HG03354 (cell line): ENCODE data around the gene RPF1.
"Not testable (repeated sequence)": the region's sequence is repeated elsewhere in the genome, so short reads cannot be mapped to it uniquely, and the experiment has no call there.

ENCODE experiments used
- ATAC-seq: cut with Tn5 transposase; IDR thresholded peaks from one replicate; pipeline ENCODE4 v1.9.1; 2021; ENCODE audit warnings: mild to moderate bottlenecking; ENCODE audit not compliant: unreplicated experiment, poor library complexity, severe bottlenecking

RPF1 gene, protein sequence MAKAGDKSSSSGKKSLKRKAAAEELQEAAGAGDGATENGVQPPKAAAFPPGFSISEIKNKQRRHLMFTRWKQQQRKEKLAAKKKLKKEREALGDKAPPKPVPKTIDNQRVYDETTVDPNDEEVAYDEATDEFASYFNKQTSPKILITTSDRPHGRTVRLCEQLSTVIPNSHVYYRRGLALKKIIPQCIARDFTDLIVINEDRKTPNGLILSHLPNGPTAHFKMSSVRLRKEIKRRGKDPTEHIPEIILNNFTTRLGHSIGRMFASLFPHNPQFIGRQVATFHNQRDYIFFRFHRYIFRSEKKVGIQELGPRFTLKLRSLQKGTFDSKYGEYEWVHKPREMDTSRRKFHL

DNA sequence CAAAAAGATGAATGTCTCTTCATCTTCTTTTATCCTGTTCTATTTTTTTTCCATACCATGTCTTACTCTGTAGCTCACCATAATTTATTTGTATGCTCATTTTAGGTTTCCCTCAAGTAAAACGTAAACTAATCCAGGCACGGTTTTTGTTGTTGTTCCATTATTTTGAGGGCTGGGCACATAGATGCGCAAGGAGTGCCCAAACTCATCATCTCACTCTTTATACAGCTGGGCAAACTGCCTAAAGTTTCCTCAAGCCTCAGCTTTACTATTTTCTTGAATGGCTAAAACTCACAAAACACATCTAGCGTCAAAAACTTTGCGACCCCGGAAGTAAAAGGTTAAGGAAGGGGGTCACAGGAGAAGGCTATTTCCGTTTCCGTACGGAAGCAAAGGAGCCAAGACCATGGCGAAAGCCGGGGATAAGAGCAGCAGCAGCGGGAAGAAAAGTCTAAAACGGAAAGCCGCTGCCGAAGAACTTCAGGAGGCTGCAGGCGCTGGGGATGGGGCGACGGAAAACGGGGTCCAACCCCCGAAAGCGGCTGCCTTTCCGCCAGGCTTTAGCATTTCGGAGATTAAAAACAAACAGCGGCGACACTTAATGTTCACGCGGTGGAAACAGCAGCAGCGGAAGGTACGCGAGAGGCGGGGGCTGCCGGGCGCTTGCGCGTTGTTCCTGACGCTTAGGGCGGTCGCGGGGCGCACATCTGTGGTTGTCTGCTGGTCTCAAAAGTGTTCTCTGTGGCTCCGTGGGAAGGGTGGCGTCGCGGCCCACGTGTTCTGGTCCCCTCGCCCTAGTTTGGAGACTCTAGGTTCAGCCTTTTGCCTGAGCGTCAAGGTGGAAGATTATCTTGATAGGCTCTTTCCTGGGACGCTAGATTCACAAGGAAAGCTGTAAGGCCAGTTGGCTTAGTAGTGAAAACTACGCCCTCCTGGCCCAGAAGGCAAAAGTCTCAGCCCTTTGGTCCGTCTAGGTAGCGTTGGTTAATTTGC is at the start of gene RPF1:
Gene RPF1, plus strand, starts transcription at position 391 of the 993 bp plus-strand sequence. Its CDS starts 16 bp downstream, at position 407.
- peak; percentile 99 for ATAC-seq

DNA sequence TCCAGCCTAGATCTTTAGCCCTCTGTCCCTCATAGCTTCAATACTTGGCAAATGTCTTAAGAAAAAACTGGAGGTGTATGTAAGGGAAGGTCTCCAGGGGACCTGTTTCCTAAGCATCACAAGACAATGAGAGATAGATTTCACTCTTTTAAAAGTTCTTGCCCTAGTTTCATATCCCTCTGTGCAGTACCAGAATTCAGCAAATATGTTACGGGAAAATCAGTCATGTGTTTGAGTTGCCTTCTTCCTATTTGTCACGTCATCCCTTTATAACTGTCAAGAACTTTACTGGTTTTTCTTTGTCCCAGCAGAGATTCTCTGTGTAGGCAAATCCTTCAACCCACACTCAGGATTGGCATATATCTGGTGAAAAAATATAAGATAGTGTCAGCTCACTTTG is 48.5 kb upstream of the RPF1 start:
- no peak for ATAC-seq

DNA sequence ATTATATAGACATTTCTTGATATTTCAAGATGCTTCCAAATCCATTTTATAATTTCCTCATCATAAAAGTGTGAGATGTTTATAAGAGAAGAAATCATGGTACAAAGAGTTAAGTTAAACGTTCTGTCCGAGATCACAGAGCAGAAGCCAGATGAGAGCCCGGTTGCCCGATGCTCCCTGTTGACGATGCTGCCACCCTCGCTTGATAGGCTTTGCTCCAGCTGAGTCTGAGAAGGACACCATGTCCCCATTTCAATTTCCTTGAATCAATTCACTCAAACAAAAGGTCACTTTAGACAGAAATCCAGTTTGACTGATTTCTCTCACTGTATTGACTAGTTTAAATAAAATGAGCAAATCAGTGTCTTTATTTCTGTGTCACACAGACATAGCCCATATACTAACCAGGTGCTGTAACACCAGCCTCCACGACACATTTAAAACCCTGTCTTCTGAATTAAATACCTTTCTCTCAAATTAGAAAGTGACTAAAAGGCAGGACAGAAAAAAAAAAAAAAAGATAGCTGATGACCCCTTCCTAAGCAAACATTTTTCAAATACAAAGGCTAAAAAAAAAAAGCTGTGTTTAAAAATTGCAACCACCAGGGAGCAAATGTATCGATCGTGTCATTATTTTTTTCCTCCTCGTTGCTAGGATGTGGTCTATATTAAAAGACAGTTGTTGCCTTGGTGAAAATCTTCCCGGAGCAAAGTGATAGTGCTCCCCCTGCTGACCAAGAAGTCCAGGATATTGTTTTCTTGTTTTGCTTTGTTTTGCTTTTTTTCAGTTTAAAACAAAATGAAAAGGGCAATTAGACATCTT is 45.6 kb upstream of the RPF1 start:
- peak; percentile 76 for ATAC-seq

DNA sequence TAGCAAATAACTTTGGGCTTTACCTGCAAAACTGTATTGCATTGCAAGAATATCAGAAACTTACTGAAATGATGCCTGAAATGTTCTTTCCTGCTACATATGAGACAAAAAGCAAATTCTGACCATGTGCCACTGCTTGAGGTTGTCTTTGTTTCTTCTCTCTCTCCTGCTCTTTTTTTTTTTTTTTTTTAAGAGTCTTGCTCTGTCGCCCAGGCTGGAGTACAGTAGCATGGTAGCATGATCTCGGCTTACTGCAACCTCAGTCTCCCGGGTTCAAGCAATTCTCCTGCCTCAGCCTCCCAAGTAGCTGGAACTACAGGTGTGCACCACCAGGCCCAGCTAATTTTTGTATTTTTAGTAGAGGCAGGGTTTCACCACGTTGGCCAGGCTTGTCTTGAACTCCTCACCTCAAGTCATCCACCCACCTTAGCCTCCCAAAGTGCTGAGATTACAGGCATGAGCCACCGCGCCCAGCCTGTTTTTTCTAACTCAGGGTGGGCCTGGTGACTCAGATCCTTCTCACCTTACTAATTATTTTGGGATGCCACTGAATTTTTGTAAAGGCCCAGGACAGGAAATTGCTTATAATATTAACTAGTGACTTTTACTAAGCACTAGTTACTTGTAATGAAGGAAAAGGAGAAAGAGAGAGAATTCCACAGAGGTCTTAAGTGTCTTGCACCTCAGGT is 44.8 kb upstream of the RPF1 start:
- peak; percentile 11 for ATAC-seq

DNA sequence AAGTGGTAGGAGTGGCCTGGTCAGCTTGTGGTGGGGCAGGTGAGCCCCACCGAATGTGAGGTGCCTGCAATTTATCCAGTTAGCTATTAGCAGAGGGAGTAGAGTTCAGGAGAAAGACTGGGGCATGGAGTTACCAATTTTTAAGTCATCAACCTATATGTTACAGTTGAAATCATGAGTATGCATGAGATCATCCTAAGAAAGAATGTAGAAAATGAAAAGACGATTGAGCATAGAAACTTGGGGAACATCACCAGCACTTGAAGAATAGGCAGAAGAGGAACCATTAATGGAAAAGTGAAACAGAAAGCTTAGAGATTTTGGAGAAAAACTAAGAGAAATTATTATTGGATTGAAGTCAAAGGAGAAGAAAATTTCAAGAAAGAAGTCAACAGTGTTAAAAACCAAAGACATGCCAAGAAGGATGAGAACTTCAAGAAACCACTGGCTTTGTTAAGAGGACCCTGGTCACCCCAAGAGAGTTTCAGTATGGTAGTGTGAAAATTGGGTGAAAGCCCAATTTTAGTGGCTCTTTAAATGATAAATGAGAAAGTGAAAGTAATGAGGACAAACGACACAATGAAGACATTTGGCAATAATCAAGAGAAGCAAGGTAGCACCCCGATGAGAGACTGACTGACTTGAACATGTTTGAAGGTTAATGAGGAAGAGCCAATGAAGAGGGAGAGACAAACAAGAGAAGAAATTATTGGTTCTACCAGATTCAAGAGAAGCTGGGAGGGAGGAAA is 44.1 kb upstream of the RPF1 start:
- ATAC-seq = no peak

DNA sequence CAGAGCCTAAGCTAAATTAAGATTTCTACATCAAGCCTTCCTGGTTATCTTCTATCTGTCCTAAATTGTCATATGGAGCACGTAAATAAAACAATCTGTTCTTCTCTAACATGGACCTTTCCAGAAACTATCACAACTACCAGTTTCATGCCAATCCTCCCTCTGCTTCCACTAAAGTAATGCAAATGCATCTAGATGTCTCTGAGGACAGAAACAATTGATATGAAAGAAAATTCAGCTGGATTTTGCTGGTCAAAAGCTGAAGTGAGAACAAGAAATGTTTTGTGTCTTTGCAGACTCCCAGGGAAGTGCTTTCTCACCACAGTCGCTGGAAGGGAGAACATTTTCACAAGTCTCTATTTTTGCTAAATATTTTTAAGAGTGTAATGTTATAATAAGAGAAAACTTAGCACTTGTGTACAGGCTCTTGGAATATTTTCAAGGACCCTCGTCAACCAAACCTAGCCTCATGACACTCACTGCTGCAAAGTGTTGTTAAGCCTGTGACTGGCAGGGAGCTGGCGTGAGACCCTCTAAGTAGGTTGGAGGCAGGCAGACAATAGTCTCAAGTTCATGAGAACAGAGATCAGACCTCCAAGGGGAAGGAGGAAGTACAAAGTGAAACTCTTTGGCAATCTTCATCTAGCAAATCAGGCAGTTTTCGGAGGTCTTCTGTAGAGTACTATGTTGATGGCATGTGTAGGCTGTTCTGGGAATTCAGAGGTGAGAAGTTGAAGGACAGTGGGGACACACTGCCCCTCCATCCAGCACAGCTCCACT is 42.0 kb upstream of the RPF1 start:
- ATAC-seq = no peak

DNA sequence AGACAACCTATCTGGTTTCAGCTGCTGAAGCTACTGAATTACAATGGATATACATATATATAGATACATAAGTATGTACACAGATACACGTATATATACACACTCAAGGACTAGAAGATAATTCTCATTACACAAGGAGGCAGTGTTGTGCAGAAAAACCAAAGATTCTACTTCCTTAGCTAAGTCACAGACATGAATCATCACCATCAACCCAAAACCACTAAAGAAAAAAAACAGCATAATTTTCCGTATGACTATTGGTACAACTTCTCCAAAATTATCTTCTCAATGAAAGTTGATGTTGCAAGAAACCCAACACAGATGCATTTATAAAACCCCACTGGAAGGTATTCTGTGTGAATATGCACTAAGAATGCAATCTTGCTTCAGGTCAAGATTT is 36.8 kb upstream of the RPF1 start:
- ATAC-seq = peak; percentile 95

DNA sequence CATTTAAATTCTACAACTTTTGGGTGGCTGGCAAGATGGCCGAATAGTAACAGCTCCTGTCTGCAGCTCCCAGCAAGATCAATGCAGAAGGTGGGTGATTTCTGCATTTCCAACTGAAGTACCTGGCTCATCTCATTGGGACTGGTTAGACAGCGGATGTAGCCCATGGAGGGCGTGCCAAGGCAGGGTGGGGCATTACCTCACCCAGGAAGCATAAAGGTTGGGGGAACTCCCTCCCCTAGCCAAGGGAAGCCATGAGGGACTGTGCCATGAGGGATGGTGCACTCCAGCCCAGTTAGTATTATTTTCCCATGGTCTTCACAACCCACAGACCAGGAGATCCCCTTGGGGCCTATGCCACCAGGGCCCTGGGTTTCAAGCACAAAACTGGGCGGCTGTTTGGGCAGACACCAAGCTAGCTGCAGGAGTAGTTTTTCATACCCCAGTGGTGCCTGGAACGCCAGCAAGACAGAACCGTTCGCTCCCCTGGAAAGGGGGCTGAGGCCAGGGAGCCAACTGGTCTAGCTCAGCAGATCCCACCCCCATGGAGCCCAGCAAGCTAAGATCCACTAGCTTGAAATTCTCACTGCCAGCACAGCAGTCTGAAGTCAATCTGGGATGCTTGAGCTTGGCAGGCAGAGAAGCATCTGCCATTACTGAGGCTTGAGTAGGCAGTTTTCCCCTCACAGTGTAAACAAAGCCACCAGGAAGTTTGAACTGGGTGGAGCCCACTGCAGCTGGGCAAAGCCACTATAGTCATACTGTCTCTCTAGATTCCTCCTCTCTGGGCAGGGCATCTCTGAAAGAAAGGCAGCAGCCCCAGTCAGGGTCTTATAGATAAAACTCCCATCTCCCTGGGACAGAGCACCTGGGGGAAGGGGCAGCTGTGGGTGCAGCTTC is 36.1 kb upstream of the RPF1 start:
- peak; percentile 18 for ATAC-seq

DNA sequence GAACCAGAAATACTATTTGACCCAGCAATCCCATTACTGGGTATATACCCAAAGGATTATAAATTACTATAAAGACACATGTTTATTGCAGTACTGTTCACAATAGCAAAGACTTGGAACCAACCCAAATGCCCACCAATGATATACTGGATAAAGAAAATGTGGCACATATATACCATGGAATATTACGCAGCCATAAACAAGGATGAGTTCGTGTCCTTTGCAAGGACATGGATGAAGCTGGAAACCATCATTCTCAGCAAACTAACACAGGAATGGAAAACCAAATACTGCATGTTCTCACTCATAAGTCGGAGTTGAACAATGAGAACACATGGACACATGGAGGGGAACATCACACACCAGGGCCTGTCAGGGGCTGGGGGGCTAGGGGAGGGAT is 30.4 kb upstream of the RPF1 start:
- ATAC-seq = not testable (repeated sequence)

DNA sequence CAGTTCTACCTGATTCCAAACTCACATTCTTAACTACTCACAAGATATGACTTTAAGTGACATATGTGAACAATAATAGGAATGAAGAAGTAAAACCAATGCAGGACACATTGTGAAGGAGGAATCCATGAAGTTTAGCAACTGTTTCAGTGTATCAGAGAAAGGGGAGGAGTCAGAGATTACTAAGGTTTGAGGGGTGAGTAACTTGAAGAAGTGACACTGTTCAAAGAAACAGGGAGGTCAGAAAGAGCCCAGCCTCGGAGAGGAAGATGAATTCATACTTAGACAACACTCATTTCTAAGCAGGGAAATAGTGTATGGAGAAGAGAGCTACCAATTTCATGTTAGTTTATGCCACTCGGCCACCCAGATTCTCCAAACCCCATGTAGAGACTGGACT is 28.2 kb upstream of the RPF1 start:
- no peak for ATAC-seq

DNA sequence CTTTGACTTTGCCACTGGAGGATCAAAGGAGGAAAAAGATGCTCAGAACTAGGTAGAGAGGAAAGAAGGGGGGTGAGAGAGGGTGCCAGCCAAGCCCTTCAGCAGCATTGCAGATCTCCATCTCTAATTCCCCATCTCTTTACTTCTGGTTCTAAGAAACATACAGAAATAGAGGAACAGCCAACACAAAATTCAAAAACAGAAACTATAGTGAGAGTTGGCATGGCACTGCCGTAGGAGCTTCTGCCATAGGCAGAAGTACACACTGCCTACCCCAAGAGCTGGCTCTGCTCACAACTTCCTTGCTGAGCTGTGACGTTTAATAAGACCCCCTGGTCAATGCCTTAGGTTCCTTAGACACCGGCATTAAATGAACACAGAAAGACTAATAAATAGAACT is 26.6 kb upstream of the RPF1 start:
- no peak for ATAC-seq

DNA sequence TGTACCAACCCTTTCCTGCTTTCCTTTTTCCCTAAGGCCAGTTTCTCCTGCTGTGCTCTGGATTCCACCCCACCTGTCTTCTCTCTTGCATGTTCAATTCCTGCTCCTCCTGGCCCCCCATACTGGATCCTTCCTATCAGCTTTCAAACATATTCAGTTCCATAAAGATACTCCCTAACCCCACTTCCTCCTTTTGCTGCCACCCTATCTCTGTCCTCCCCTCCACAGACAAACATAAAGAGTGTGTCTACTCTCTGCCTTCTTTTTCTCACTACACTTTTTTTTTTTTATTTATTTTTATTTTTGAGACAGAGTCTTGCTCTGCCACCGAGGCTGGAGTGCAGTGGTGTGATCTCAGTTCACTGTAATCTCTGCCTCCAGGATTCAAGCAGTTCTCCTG is 16.9 kb upstream of the RPF1 start:
- ATAC-seq = no peak

DNA sequence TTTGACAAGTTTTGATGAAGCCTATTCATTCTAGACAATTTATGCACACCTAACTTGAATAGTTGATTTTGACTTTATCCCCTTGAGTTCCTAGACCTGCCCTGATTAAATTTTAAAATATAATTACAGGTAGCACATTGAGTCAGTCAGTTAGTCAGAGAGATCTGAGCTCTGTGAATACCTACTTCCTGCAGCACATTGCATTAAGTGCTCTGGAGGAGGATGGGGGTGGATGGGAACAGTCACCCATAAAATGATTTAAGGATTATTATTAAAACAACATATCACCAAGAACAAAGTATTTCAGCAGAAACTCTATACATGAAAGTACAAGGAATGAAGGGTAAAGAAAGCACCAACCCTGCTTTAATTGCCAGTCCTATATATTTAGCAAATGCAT is 11.8 kb upstream of the RPF1 start:
- no peak for ATAC-seq

DNA sequence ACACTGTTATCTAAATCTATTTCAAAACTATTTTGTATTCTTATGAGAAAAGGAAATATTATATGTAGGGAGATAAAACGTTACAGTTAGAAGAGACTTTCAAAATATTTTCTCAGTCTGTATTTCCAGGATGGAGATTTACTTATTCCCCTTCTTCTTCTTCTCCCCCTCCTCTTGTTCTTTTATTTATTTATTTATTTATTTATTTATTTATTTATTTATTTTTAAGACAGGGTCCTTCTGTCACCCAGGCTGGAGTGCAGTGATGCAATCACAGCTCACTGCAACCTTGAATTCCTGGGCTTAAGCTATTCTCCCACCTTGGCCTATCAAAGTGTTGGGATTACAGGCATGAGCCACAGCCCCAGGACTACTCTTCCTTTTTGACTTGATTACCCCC is 2.8 kb upstream of the RPF1 start:
- ATAC-seq = no peak

DNA sequence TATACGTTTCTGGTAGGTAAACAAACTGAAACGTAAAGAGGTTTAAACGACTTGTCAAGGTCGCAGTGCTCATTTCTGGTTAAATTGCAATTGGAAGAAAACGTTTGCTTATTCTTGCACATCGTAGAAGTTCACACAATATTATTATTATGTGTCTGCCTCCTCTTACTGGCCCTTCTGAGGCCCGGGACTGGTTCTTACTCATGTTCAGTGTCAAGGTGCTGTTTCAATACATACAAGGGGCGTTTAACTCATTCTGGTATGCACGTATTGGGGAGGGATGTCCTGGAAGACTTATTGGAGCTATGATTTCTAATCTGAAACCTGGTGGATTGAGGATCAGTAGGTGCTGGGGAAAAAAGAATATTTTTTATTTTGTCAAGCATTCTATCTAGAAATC is 932 bp downstream of the RPF1 start:
- peak; percentile 4 for ATAC-seq

DNA sequence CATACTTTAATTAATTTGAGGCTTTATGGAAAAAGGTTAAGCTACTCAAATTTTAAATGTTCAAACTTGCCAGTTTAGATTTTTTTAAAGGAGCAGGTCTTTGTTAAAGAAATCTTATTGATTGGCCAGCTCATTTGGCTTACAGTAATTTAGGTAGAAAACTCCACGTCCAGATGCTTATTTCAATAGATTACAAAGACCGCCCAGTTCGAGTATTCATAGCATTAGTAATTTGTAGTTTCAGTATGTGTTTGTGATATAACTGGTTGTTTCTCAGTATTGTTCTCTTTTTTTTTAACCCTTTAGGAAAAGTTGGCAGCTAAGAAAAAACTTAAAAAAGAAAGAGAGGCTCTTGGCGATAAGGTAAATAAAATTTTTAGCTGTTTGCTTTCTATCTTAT is 1.6 kb downstream of the RPF1 start:
- no peak for ATAC-seq

DNA sequence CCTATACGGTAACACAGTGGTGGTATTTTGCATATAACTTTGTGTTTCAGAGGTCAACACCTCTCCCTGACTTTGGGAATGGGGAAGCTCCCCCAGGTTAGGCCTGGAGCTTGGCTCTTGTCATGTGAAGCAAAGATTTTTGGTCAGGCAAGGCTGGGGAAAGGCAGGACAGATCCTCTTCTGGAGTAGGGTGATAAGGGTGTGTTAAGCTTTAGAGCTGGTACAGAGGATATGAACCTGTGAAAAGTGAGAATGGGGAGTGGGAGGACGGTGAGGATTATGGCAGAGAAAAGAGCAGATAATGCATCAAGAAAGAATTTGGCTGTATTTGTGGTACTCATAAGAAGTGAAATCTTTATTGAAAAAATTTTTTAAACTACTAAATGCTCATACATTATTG is 2.3 kb downstream of the RPF1 start:
- no peak for ATAC-seq
